Coronary artery (tissue), 2 donors: ENCODE measurements around the gene SHROOM3.
"Not testable (repeated sequence)": the region's sequence is repeated elsewhere in the genome, so short reads cannot be mapped to it uniquely, and the experiment has no call there.

Experiments used
- DNase-seq: peaks from one replicate; pipeline ENCODE4 v3.0.0-alpha.2; 2017; ENCODE audit warnings: low spot score
- H3K27ac ChIP-seq, 2 donors: fragments of 200-600 bp; sonication (generic); one replicate each; pipeline ENCODE4 v1.5.1; 2016 to 2019
- H3K4me3 ChIP-seq: fragments of 200-600 bp; sonication (generic); 2 replicates; pipeline ENCODE4 v1.5.1; 2016; ENCODE audit warnings: mild to moderate bottlenecking, moderate library complexity
- TF ChIP-seq, protein P1 (sequence below): fragments of 200-600 bp; sonication (generic); IDR thresholded peaks from one replicate; pipeline ENCODE4 v1.5.1; 2019; ENCODE audit warnings: antibody characterized with exemption

The SHROOM3 gene

DNA sequence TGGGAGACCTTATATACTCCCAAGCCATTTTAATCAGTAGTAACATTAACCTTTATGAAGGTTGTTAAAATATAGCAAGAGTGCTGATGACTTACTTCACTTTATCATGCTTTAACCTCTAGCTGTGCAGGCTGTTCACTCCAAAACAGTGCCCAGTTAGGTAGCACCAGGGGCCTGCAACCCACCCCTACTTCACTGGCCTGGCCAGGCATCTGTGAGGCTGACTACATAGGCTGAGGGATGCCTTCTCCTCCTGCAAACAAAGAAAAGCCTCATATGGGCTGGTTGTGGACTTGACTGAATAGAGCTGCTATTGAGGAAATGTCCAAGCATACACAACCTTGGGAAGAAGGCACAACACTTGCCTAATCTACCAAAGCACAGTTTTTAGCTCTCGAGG lies 172.8 kb downstream of the SHROOM3 start:
- peak overlapping the region; percentile 11 to 65 for H3K27ac ChIP-seq
- no peak overlapping the region for H3K4me3 ChIP-seq
- DNase-seq, result no peak
- TF ChIP-seq, protein P1, sequence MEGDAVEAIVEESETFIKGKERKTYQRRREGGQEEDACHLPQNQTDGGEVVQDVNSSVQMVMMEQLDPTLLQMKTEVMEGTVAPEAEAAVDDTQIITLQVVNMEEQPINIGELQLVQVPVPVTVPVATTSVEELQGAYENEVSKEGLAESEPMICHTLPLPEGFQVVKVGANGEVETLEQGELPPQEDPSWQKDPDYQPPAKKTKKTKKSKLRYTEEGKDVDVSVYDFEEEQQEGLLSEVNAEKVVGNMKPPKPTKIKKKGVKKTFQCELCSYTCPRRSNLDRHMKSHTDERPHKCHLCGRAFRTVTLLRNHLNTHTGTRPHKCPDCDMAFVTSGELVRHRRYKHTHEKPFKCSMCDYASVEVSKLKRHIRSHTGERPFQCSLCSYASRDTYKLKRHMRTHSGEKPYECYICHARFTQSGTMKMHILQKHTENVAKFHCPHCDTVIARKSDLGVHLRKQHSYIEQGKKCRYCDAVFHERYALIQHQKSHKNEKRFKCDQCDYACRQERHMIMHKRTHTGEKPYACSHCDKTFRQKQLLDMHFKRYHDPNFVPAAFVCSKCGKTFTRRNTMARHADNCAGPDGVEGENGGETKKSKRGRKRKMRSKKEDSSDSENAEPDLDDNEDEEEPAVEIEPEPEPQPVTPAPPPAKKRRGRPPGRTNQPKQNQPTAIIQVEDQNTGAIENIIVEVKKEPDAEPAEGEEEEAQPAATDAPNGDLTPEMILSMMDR, result no peak

DNA sequence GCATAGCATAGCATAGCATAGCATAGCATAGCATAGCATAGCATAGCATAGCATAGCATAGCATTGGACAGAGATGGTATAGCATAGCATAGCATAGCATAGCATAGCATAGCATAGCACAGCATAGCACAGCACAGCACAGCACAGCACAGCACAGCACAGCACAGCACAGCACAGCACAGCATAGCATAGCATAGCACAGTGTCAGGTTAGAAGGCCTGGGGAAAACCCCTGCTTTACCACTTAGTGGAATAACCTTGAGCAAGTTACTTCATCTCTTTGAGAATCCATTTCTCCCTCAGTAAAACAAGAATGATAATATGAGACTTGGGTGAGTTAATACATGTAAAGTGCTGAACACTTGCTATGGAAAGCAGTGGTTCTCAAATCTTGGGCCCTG lies 173.5 kb downstream of the SHROOM3 start:
- peak overlapping the region in 1 of 2 donors; percentile 87 for H3K27ac ChIP-seq
- DNase-seq, H3K4me3 ChIP-seq: not testable (repeated sequence)

DNA sequence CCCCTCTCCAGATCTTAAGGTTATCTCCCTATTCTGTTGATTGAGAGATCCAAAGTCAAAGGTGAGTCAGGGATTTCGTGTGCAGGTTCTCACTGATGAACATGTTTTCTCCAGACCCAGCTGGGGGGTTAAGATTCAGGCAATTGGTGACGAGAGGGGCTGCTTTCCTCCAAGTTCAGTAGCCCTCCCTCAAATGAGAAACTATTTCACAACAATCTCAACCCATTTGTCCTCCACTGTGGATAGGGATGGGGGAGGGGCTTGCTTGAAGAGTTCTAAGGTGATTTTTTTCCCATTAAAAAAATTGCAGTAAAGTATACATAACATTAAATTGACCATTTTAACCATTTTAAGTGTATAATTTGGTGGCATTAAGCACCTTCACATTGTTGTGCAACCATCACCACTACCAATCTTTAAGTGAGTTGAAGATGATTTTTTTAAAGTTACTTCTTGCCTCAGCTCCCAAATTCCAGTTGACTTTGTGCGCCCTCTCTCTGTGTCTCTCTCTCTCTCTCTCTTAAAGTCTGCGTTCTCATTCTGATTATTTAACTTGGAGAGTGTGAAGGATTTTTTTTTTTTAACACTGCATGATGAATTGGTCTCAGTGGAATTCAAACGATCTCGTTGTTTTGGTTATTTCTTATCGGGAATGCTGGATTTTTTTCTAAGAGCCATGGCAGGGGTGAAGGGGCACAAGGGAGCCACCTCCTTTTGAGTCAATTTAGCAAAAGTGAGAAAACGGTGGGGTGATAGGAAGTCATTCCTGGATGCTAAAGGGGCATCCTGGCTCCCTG lies 175.9 kb downstream of the SHROOM3 start:
- TF ChIP-seq, protein P1, result no peak
- DNase-seq, result no peak
- peak overlapping the region; percentile 53 for H3K4me3 ChIP-seq
- peak overlapping the region; percentile 77 to 87 for H3K27ac ChIP-seq

DNA sequence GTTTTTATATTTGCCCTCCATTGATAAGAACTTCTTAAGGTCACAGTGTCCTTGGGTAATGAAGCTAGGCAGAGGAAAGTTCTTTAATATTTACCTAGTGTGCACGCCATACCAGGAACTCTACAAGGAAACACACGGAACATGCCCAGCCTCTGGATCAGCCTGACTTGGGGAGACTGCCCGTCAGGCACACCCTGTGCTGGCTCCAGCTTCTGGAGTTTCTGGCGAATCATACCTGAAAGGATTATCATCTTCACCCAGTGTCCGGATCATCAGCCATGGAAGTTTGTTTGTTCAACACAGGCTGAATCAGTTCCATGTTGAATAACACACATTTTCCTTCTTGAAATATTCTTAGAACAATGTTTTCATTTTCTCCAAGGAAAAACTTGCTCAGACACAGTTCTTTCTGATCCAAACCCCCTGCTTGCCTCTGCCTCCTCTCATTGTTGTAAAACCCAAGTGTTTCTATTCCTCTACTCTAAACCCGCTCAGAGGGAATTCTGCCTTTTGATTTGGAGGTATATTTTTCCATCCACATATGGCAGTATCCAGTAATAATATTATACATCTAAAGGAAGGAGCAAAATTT lies 176.7 kb downstream of the SHROOM3 start:
- TF ChIP-seq, protein P1, result no peak
- H3K4me3 ChIP-seq, result peak overlapping the region; percentile 53
- peak overlapping the region; percentile 77 to 87 for H3K27ac ChIP-seq
- DNase-seq, result no peak

DNA sequence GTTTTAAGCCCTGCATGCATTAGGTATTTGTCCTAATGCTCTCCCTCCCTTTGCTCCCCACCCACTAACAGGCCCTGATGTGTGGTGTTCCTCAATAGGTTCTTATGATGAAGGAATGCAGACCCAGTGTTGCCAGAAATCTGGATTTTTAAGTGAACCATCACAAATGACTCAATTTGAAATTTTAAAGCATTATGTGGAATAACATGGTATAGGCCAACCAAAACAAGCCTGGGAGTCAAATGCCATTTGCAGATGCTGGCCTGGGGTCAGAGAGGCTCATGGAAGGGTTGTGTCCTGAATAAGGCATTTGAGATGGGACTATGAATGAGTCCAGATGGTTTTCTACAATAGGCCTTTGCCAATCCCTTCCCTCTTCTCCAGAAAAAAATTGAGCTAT lies 179.6 kb downstream of the SHROOM3 start:
- Histone ChIP-seq H3K4me3 (no peak overlapping the region), H3K27ac (peak overlapping the region; percentile 44 to 77)
- no peak for DNase-seq
- TF ChIP-seq, protein P1, result no peak

DNA sequence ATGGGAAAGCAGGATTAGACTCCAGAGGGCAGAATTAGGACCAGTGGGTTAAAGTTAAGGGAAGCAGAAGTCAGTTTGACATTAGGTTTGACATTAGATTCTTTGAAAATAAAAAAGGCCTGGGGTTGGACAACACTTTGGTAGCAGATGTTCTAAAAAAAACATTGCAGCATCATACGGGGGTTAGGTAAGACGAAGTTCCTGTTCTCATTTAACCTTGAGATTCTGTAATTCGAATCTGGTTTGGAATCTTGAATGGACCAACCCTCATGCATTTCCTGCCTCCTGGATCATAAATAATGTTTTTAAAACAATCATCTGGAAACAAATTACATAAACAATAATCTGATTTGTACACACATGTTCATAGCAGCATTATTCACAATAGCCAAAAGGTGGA lies 181.0 kb downstream of the SHROOM3 start:
- DNase-seq, result no peak
- Histone ChIP-seq H3K4me3 (no peak overlapping the region), H3K27ac (peak overlapping the region in 1 of 2 donors; percentile 77)
- TF ChIP-seq, protein P1, result no peak

DNA sequence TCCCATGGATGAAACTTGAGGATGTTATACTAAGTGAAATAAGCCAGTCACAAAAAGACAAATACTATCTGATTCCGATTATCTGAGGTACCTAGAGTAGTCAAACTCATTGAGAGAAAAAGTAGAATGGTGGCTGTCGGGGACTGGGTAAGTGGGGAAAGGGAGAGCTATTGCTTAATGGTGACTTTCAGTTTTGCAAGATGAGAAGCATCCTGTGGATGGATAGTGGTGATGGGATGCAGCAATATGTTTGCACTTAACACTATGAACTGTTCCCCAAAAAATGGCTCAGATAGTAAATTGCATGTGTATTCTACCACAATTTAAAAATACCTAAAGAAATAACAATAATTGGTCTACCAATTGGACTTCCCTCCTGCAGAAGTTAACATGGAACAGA lies 181.5 kb downstream of the SHROOM3 start:
- TF ChIP-seq, protein P1, result no peak
- H3K27ac ChIP-seq, result peak overlapping the region in 1 of 2 donors; percentile 77
- no peak for DNase-seq
- H3K4me3 ChIP-seq, result no peak overlapping the region
